Stimulated activated CD8-positive, alpha-beta memory T cell treated with anti-CD3 and anti-CD28 coated beads, Interleukin-4, amount 100 ng/mL, for 4 hours (primary cell): ENCODE data around the gene C16orf54.
"Not testable (repeated sequence)": the region's sequence is repeated elsewhere in the genome, so short reads cannot be mapped to it uniquely, and the experiment has no call there.

Source experiments
- DNase-seq, 2 donors: peaks; one replicate each; pipeline ENCODE4 v3.0.0-alpha.2; 2020; ENCODE audit warnings: low read depth in 2 of 2, low spot score in 1 of 2

Gene C16orf54

GRCh38 chr16:29740630-29741015 lies 5.2 kb downstream of the C16orf54 start:
- not testable (repeated sequence) for DNase-seq

GRCh38 chr16:29739927-29740629 lies 5.7 kb downstream of the C16orf54 start:
- not testable (repeated sequence) for DNase-seq

- DNase-seq, result no peak
These were observed 7.3 kb downstream of the C16orf54 start for GRCh38 chr16:29738514-29738913.

GRCh38 chr16:29737713-29738112 lies 8.1 kb downstream of the C16orf54 start:
- DNase-seq, result no peak

- no peak for DNase-seq
These were observed 9.0 kb downstream of the C16orf54 start for GRCh38 chr16:29736764-29737163.

- DNase-seq, result no peak
These were observed 9.7 kb downstream of the C16orf54 start for GRCh38 chr16:29736112-29736511.

GRCh38 chr16:29734786-29735185 lies 11.0 kb downstream of the C16orf54 start:
- DNase-seq, result no peak

- not testable (repeated sequence) for DNase-seq
These were observed 13.8 kb downstream of the C16orf54 start for GRCh38 chr16:29731768-29732601.

GRCh38 chr16:29730649-29731048 lies 15.1 kb downstream of the C16orf54 start:
- no peak for DNase-seq

- DNase-seq, result no peak
These were observed 16.7 kb downstream of the C16orf54 start for GRCh38 chr16:29729116-29729521.

- DNase-seq, result no peak
These were observed 18.3 kb downstream of the C16orf54 start for GRCh38 chr16:29727452-29727851.

GRCh38 chr16:29726845-29727377 lies 18.9 kb downstream of the C16orf54 start:
- no peak for DNase-seq

- DNase-seq, result not testable (repeated sequence)
These were observed 24.5 kb downstream of the C16orf54 start for GRCh38 chr16:29721167-29721879.

GRCh38 chr16:29720703-29721102 lies 25.1 kb downstream of the C16orf54 start:
- no peak for DNase-seq

- DNase-seq, result no peak
These were observed 26.7 kb downstream of the C16orf54 start for GRCh38 chr16:29719063-29719462.

- no peak for DNase-seq
These were observed 28.7 kb downstream of the C16orf54 start for GRCh38 chr16:29717113-29717512.

- no peak for DNase-seq
These were observed 30.8 kb downstream of the C16orf54 start for GRCh38 chr16:29714972-29715371.

GRCh38 chr16:29714396-29714795 lies 31.4 kb downstream of the C16orf54 start:
- no peak for DNase-seq

- DNase-seq, result no peak
These were observed 33.0 kb downstream of the C16orf54 start for GRCh38 chr16:29712809-29713208.

GRCh38 chr16:29710227-29711219 lies 35.3 kb downstream of the C16orf54 start:
- no peak for DNase-seq
